ENCODE data around the gene SND1.
"Not testable (repeated sequence)": the region's sequence is repeated elsewhere in the genome, so short reads cannot be mapped to it uniquely, and the experiment has no call there.

The SND1 gene

GRCh38 chr7:128082431-128082830, 430.4 kb downstream of the SND1 start:
- no peak for DNase-seq

- no peak for DNase-seq
Observed at GRCh38 chr7:128084896-128085608, 433.1 kb downstream of the SND1 start.

- DNase-seq = no peak
Observed at GRCh38 chr7:128090492-128090891, 438.5 kb downstream of the SND1 start.

- no peak for DNase-seq
Observed at GRCh38 chr7:128091106-128091505, 439.1 kb downstream of the SND1 start.

- DNase-seq = no peak
Observed at GRCh38 chr7:128092221-128092620, 440.2 kb downstream of the SND1 start.

GRCh38 chr7:128093614-128094570, 441.9 kb downstream of the SND1 start:
- DNase-seq = no peak

GRCh38 chr7:128094686-128095085, 442.7 kb downstream of the SND1 start:
- DNase-seq = no peak

- no peak for DNase-seq
Observed at GRCh38 chr7:128097211-128097731, 445.3 kb downstream of the SND1 start.

GRCh38 chr7:128098629-128099028, 446.6 kb downstream of the SND1 start:
- DNase-seq = no peak

GRCh38 chr7:128099204-128099671, 447.2 kb downstream of the SND1 start:
- DNase-seq = no peak

- no peak for DNase-seq
Observed at GRCh38 chr7:128100225-128100948, 448.4 kb downstream of the SND1 start.

- DNase-seq = no peak
Observed at GRCh38 chr7:128100949-128101713, 449.1 kb downstream of the SND1 start.

- no peak for DNase-seq
Observed at GRCh38 chr7:128102490-128103291, 450.7 kb downstream of the SND1 start.

GRCh38 chr7:128103498-128104107, 451.6 kb downstream of the SND1 start:
- DNase-seq = no peak

- DNase-seq = peak; percentile 25
Observed at GRCh38 chr7:128104108-128104742, 452.2 kb downstream of the SND1 start.

GRCh38 chr7:128105228-128106022, 453.4 kb downstream of the SND1 start:
- no peak for DNase-seq

- no peak for DNase-seq
Observed at GRCh38 chr7:128106821-128107220, 454.8 kb downstream of the SND1 start.

- DNase-seq = not testable (repeated sequence)
Observed at GRCh38 chr7:128107516-128107915, 455.5 kb downstream of the SND1 start.

GRCh38 chr7:128108129-128108528, 456.1 kb downstream of the SND1 start:
- DNase-seq = no peak

All from activated CD8-positive, alpha-beta memory T cell treated with anti-CD3 and anti-CD28 coated beads, Interleukin-2, amount 50 U/mL, for 4 hours (primary cell).